HG03108 (cell line): ENCODE data around the gene UHMK1.
"Not testable (repeated sequence)": the region's sequence is repeated elsewhere in the genome, so short reads cannot be mapped to it uniquely, and the experiment has no call there.

Experiments used
- ATAC-seq: cut with Tn5 transposase; IDR thresholded peaks from one replicate; pipeline ENCODE4 v1.9.1; 2021; ENCODE audit warnings: moderate library complexity; ENCODE audit not compliant: unreplicated experiment

Gene UHMK1

DNA sequence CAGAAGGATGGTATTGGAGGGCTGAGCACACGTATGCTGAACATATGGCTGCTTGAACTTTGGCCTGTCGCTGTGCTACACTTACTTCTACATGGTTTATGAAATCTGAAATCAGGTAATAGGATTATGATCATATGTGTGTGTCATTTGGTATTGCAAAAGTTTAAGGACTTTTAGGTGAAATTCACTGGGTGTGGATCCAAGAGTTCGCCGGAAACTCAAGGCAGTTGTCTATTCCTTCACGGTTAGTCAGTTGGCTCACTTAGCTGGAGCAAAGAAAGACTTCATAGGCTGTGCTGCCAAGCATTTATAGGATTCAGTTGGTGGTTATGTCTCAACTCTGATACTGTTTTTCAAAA lies 64.8 kb downstream of the UHMK1 start:
- no peak for ATAC-seq

DNA sequence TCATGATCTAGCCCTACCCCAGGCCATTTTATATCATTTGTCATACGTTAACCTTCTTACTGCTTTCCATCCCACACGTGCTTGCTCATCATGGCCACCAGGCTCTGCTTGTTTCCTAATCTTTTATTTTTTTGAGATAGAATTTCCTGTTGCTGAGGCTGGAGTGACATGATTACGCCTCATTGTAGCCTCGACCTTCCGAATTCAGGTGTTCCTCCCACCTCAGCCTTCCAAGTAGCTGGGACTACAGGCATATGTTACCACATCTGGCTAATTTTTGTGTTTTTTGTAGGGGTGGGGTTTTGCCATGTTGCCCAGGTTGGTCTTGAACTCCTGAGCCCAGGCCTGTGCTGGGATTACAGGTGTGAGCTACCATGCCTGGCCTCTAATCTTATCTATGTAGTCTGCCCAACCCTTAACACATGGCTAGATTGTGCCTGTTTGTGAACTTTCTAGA lies 67.2 kb downstream of the UHMK1 start:
- ATAC-seq, result no peak

DNA sequence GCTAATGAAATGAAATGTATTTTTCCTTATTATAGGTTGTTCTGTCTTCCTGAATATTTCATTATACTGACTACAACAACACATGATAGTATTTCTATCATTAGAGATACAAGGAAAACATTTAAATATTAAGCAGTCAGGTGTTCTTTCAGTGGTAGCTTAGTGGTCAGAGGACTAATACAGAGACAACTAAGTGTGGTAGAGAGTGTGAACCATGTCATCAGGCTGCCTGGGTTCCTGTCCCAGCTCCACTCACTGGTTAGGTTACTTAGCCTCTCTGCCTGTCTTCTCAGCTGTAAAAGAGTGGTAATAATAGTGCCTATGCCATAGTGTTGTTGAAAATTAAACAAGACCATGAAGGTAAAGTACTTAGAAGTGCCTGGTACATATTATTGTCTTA lies 67.8 kb downstream of the UHMK1 start:
- ATAC-seq, result no peak

DNA sequence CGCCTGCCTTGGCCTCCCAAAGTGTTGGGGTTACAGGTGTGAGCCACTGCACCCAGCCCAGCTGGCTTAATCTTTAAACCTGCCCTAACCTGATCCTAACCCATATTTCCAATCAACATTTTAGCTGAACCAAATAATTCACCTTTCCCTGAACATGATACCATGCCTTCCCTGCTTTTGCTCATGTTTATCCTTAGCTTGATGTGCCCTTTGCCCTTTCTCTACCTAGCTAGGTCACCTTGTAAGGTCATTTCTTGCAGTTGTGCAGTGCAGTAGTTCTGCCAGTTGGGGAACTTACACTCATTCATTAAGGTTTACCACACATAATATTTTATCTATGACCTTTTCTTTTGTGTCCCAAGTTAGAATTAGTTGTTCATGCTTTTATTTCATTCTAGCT lies 69.3 kb downstream of the UHMK1 start:
- no peak for ATAC-seq

DNA sequence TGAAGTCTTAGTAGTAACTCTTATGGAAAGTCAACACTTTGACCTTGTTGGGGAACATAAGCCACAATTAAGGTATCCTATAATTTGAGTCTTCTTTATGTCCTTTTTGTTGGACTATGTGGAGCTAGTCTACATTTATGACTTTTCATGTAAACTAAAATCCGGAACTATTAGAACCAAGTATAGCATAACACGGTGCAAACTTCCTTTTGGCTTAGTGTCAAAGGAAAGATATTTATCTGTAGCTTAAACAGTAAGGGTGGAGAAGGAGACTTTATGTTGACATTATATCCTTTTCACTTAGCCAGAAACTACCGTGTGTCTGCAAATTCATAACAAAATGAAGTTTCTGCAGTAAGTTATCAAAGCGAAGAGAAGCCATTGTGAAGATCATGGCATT lies 71.2 kb downstream of the UHMK1 start:
- ATAC-seq, result no peak

DNA sequence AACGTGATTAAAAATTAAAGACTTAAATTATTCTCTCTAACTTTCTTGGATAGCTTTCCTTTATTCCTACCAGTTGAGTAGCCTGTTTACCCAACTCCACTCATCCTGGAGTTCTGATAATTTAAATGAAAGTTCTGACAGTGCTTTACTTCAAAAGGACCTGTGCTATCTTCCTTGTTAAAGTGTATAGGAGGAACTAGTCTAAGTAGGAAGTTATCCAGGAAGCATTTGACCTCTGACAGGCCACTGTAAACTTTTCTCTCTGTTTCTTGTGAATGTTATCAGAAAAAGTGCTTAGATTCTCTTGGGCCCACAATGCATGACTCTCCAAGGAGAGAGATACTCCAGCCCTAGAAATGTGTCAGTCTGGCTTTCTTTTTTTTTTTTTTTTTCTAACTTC lies 73.1 kb downstream of the UHMK1 start:
- ATAC-seq, result no peak

DNA sequence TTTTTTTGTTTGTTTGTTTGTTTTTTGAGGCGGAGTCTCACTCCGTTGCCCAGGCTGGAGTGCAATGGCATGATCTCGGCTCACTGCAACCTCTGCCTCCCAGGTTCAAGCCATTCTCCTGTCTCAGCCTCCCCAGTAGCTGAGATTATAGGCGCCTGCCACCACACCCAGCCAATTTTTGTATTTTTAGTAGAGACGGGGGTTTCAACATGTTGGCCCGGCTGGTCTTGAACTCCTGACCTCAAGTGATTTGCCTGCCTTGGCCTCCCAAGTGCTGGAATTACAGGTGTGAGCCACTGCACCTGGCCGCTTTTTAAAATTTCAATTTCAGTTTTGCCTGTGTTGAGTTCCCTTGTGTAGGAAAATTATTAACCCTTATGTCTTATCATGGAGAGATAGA lies 73.5 kb downstream of the UHMK1 start:
- not testable (repeated sequence) for ATAC-seq

DNA sequence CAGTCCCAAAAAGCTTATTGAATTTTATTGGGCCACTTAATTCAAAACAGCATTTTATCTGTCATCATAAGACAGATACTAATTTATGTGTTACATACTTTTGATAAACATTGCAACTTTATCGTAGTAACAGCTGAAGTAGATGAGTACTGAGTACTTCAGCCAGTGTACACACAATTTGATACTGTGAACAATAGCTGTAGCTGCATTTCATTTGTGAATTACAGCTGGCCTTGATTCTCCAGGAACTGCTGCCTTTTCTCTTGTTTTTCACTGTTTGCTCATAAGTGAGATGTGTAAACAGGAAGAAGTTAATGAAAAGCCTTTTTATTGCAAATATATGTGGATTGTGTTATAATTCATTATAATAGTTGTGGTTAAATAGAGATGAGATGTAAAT lies 74.1 kb downstream of the UHMK1 start:
- ATAC-seq, result no peak

DNA sequence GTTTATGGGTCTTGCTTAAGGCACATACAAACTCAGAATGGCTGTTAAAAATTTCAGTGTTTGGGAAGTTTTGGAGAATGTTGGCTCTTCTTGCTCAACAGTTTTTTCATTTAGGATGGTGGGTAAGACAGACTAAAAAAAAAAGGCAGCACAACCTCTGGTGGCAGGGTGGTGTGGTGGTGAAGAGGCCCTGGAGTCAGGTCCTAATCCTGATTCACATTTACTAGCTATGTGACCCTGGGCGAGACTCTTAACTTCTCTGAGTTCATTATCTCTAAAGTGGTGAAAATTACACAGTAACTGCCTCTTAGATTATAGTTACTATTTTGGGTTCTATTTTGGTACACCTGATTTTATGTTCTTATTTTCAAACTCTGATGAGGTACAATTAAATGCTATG lies 75.5 kb downstream of the UHMK1 start:
- no peak for ATAC-seq

DNA sequence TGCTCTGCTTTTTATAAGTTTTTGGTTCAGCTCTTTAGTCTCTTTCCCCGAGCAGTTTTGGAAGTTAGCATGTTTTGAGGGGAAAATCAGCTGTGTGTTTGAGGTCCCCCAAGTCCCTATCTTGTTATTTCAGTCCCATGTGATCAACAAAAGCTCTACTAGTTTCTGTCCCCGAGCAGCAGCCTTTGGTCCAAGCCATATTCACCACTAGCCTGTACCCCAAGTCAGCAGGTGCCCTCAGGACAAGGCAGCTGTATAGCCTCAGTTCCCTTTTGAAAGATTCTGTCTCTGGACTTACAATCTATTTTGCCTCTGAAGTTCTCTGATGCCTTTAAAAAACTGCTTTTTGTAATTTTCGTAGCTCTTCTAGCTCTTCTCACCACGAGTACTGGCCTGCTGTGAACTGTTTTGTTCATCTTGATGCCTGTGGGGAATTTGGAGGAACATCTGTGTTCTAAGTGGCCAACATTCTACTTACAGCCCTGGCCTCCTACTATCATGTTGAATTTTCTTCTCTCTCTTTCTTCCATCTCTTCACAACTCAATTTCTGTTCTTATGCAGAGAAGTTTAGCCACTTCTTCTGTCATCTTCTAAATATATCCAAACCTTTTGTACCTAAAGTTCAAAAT lies 80.6 kb downstream of the UHMK1 start:
- no peak for ATAC-seq

DNA sequence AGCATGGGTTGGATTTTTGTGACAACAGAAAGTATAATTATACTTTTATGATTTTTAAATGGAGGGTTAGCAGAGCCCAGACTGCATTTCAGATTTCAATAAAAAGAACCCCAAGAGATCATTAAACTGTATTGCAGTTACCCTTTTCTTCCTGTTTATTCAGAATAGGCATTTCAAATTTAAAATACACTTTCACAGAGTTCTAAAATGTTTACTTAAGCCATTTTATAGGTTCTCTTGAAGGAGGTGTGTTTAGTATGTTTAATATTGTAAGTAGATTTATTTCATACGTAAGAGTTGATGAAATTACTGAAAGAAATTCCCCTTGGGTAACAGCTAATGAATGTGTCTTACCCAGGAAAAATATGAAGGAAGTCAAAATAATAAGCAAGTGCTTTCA lies 81.3 kb downstream of the UHMK1 start:
- ATAC-seq, result no peak
